GM21529 (cell line): ENCODE measurements around the gene SPTA1.

Experiments used
- ATAC-seq: cut with Tn5 transposase; IDR thresholded peaks from one replicate; pipeline ENCODE4 v1.9.1; 2021; ENCODE audit not compliant: unreplicated experiment

Gene SPTA1

GRCh38 chr1:158577561-158577960 is 109.0 kb downstream of the SPTA1 start:
- ATAC-seq: no peak

GRCh38 chr1:158572226-158572625 is 114.3 kb downstream of the SPTA1 start:
- ATAC-seq: no peak

- no peak for ATAC-seq
Observed at GRCh38 chr1:158570480-158570879, 116.0 kb downstream of the SPTA1 start, which contains the start of gene OR6P1. Gene OR6P1, minus strand, starts transcription at chr1:158570580. Its CDS starts 6,976 bp downstream, at chr1:158563604.

- no peak for ATAC-seq
Observed at GRCh38 chr1:158564608-158565007, 121.9 kb downstream of the SPTA1 start.

- ATAC-seq: no peak
Observed at GRCh38 chr1:158563853-158564252, 122.7 kb downstream of the SPTA1 start.
